Spleen (tissue), 7 donors: ENCODE data around the gene MORN3.

Experiments used
- CTCF ChIP-seq, 11 experiments: fragments of 200-600 bp in 7 of 11; fragments of 450-650 bp in 4 of 11; sonication (generic) in 4 of 11; IDR thresholded peaks in 8 of 11; conservative IDR thresholded peaks in 3 of 11; 1 replicate in 7 of 11; 2 replicates in 4 of 11; pipeline versions ENCODE4 v1.4.0 to v1.8.0; 2016 to 2021; ENCODE audit warnings: antibody characterized with exemption in 11 of 11, inconsistent platforms in 4 of 11, mild to moderate bottlenecking in 1 of 11
- POLR2A ChIP-seq, 3 donors: fragments of 450-650 bp; IDR thresholded peaks; one replicate each; pipeline ENCODE4 v1.5.1; 2017; ENCODE audit warnings: antibody characterized with exemption in 3 of 3, mild to moderate bottlenecking in 1 of 3
- POLR2AphosphoS5 ChIP-seq, 3 donors: sonication (generic); formaldehyde crosslinking; IDR thresholded peaks; one replicate each; pipeline ENCODE4 v1.5.1; 2017; ENCODE audit warnings: antibody characterized with exemption in 3 of 3
- donor health status: DM: no; HTN: no; CAD: no; lungs with moderate emphysema.
- donor health status: DM: no; HTN: no; CAD: no.
- donor health status: DM: no; HTN: no; CAD: no.

- no peak for TF ChIP-seq CTCF (IDR thresholded peaks at IDR 0.05 in 8 of 11, conservative IDR thresholded peaks at IDR 0.05 in 3 of 11)
- TF ChIP-seq POLR2AphosphoS5 (IDR thresholded peaks at IDR 0.05): no peak
- no peak for TF ChIP-seq POLR2A (IDR thresholded peaks at IDR 0.05)
Measured at GRCh38 chr12:121632069-121632970, 37.1 kb downstream of the MORN3 start.
